ENCODE results near the gene NR2F1-AS1. TPM values are rescaled to one million over a fixed set of nuclear protein-coding genes. Genes with fewer than 3 reads are reported as not detected.
A peak's percentile ranks its signal among the peaks of the same experiment; 100 is the strongest.

NR2F1-AS1 gene
- total and polyA plus RNA-seq, 2 experiments from 2014 or later = 0.59 to 4.5 TPM

- TF ChIP-seq REST (IDR thresholded peaks at IDR 0.05; ENCODE audit: unreplicated experiment) (no peak), ZNF331 (CRISPR knock-in tag; IDR thresholded peaks at IDR 0.05; ENCODE audit: low read depth) (no peak), EZH2 (IDR thresholded peaks at IDR 0.05; ENCODE audit: low read depth, unreplicated experiment) (no peak)
Observed at GRCh38 chr5:93598091-93599000, 17.3 kb upstream of the NR2F1-AS1 start (continued).

- H3K4me2 ChIP-seq = peak overlapping the region; percentile 81
- peaks cover 46% of the 10 kb centered on the region for H4K20me1 ChIP-seq (replicated peaks; ENCODE audit: insufficient read depth)
- peaks cover 47% of the 10 kb centered on the region for H3F3A ChIP-seq (replicated peaks; ENCODE audit: low read depth)
- H2AFZ ChIP-seq = 0 out of 2 replicates have a peak overlapping the region, but pooled peaks have one; percentile 7
- H3K9me2 ChIP-seq (ENCODE audit: insufficient read depth) = no peaks in the 10 kb centered on the region
- peak overlapping the region; percentile 48 for H3K4me3 ChIP-seq
- peaks cover 3% of the 10 kb centered on the region; the same call in 2 of the 3 replicates for H3K9me3 Mint-ChIP-seq
- no peaks in the 10 kb centered on the region; the same call in 1 of the 2 replicates for H3K36me3 ChIP-seq (ENCODE audit: insufficient read depth)
- TF ChIP-seq STAT1 (IDR thresholded peaks at IDR 0.05; ENCODE audit: unreplicated experiment) (no peak), CREB1 (CRISPR knock-in tag; IDR thresholded peaks at IDR 0.05; ENCODE audit: low read depth) (no peak), REST (IDR thresholded peaks at IDR 0.05; ENCODE audit: unreplicated experiment) (no peak), EZH2phosphoT487 (IDR thresholded peaks at IDR 0.05; ENCODE audit: unreplicated experiment) (peak; percentile 36), EZH2 (IDR thresholded peaks at IDR 0.05; ENCODE audit: low read depth, unreplicated experiment) (peak; percentile 83)
- TF ChIP-seq, protein P1, sequence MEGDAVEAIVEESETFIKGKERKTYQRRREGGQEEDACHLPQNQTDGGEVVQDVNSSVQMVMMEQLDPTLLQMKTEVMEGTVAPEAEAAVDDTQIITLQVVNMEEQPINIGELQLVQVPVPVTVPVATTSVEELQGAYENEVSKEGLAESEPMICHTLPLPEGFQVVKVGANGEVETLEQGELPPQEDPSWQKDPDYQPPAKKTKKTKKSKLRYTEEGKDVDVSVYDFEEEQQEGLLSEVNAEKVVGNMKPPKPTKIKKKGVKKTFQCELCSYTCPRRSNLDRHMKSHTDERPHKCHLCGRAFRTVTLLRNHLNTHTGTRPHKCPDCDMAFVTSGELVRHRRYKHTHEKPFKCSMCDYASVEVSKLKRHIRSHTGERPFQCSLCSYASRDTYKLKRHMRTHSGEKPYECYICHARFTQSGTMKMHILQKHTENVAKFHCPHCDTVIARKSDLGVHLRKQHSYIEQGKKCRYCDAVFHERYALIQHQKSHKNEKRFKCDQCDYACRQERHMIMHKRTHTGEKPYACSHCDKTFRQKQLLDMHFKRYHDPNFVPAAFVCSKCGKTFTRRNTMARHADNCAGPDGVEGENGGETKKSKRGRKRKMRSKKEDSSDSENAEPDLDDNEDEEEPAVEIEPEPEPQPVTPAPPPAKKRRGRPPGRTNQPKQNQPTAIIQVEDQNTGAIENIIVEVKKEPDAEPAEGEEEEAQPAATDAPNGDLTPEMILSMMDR (conservative IDR thresholded peaks at IDR 0.05; ENCODE audit: low read depth in 2 of 2) = peak; percentile 30 to 63; a peak in 3 of 4 replicates
- H3K4me1 ChIP-seq (ENCODE audit: insufficient read depth) = peaks cover 75% of the 10 kb centered on the region
- peaks cover 35% of the 10 kb centered on the region for H3K4me1 Mint-ChIP-seq
- peak overlapping the region; percentile 65 for H3K4me3 Mint-ChIP-seq
- no peaks in the 10 kb centered on the region for H3K79me2 ChIP-seq (replicated peaks; ENCODE audit: insufficient read depth)
- H3K27me3 Mint-ChIP-seq (ENCODE audit: insufficient read depth, low read depth, poor library complexity) = peaks cover 2% of the 10 kb centered on the region
- H3K36me3 Mint-ChIP-seq (ENCODE audit: low read depth) = no peaks in the 10 kb centered on the region
- H3K27ac ChIP-seq (ENCODE audit: low read depth) = no peak overlapping the region
- H3K27ac Mint-ChIP-seq = no peak overlapping the region
- ATAC-seq (peak; percentile 69), DNase-seq (ENCODE audit: low spot score) (peak; percentile 87)
- peaks cover 100% of the 10 kb centered on the region for H3K27me3 ChIP-seq (ENCODE audit: insufficient read depth)
Observed at GRCh38 chr5:93596676-93597490, 15.9 kb upstream of the NR2F1-AS1 start.
